ENCODE data around the gene RFC1. TPM values are rescaled to one million over a fixed set of nuclear protein-coding genes. Genes with fewer than 3 reads are reported as not detected.
"Not testable (repeated sequence)": the region's sequence is repeated elsewhere in the genome, so short reads cannot be mapped to it uniquely, and the experiment has no call there.

Gene RFC1
- total RNA-seq, 4 donors from 2014 or later = 19.9 to 35.5 (median 29.6) TPM

DNA sequence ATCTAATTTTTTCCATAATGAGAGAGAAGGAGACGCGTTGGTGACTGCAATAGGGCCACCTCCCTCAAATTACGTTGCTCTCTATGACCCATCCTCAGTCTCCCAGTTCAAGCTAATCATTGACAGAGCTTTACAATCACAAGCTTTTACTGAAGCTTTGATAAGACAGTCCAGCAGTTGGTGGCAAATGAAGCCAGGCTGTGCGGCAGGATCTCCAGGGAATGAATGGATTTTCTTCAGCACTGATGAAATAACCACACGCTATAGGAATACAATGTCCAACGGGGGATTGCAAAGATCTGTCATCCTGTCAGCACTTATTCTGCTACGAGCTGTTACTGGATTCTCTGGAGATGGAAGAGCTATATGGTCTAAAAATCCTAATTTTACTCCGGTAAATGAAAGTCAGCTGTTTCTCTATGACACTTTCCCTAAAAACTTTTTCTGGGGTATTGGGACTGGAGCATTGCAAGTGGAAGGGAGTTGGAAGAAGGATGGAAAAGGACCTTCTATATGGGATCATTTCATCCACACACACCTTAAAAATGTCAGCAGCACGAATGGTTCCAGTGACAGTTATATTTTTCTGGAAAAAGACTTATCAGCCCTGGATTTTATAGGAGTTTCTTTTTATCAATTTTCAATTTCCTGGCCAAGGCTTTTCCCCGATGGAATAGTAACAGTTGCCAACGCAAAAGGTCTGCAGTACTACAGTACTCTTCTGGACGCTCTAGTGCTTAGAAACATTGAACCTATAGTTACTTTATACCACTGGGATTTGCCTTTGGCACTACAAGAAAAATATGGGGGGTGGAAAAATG is 40.8 kb upstream of the RFC1 start, which contains the start of gene KLB:
KLB (plus strand) TSS at position 168 of the 821 bp plus-strand sequence; CDS start at position 188, 20 bp downstream.
- no peak for TF ChIP-seq POLR2A (IDR thresholded peaks at IDR 0.05)
- TF ChIP-seq, protein P1, sequence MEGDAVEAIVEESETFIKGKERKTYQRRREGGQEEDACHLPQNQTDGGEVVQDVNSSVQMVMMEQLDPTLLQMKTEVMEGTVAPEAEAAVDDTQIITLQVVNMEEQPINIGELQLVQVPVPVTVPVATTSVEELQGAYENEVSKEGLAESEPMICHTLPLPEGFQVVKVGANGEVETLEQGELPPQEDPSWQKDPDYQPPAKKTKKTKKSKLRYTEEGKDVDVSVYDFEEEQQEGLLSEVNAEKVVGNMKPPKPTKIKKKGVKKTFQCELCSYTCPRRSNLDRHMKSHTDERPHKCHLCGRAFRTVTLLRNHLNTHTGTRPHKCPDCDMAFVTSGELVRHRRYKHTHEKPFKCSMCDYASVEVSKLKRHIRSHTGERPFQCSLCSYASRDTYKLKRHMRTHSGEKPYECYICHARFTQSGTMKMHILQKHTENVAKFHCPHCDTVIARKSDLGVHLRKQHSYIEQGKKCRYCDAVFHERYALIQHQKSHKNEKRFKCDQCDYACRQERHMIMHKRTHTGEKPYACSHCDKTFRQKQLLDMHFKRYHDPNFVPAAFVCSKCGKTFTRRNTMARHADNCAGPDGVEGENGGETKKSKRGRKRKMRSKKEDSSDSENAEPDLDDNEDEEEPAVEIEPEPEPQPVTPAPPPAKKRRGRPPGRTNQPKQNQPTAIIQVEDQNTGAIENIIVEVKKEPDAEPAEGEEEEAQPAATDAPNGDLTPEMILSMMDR (IDR thresholded peaks at IDR 0.05) = no peak
- no peak for DNase-seq (ENCODE audit: low spot score in 2 of 2)
- no peak within 1 kb of the TSS for H3K4me3 ChIP-seq (ENCODE audit: low read depth, poor library complexity, severe bottlenecking)
- intact Hi-C loops (cut with DNase I; ENCODE audit: low total_unique reads) = no loop called here
- WGBS, 2 donors = 49 to 55% methylated on average over 12 of the region's 12 CpGs

DNA sequence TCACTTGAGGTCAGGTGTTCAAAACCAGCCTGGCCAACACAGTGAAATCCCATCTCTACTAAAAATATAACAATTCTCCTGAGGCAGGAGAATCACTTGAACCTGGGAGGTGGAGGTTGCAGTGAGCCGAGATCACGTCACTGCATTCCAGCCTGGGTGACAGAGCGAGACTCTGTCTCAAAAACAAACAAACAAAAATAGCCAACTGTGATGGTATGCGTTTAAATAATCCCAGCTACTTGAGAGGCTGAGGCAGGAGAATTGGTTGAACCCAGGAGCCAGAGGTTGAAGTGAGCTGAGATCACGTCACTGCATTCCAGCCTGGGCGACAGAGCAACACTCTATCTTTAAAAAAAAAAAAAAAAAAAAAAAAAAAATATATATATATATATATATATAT is 35.5 kb upstream of the RFC1 start:
- H3K4me3 ChIP-seq (ENCODE audit: low read depth, poor library complexity, severe bottlenecking); DNase-seq (ENCODE audit: low spot score in 2 of 2); intact Hi-C loops (cut with DNase I; ENCODE audit: low total_unique reads): not testable (repeated sequence)
- 79 to 86% methylated on average over 6 of the region's 6 CpGs for WGBS, 2 donors

DNA sequence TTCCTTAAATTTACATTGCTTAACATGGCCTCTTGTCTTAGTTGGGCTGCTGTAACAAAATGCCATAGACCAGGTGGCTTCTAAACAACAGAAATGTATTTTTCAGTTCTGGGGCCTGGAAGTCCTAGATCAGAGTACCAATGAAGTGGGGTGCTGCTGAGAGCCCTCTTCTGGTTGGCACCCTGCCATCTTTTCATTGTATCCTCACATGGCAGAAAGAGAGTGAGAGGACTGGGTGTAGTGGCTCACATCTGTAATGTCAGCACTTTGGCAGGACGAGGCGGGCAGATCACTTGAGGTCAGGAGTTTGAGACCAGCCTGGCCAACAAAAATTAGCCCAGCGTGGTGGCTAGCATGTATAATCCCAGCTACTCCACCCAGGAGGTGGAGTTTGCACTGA is 28.5 kb upstream of the RFC1 start:
- no peak for DNase-seq (ENCODE audit: low spot score in 2 of 2)
- TF ChIP-seq, protein P1 (IDR thresholded peaks at IDR 0.05) = no peak
- TF ChIP-seq POLR2A (IDR thresholded peaks at IDR 0.05) = no peak
- H3K4me3 ChIP-seq (ENCODE audit: low read depth, poor library complexity, severe bottlenecking) = no peak overlapping the region
- intact Hi-C loops (cut with DNase I; ENCODE audit: low total_unique reads) = no loop called here
- 68 to 80% methylated on average over 3 of the region's 3 CpGs for WGBS, 2 donors

DNA sequence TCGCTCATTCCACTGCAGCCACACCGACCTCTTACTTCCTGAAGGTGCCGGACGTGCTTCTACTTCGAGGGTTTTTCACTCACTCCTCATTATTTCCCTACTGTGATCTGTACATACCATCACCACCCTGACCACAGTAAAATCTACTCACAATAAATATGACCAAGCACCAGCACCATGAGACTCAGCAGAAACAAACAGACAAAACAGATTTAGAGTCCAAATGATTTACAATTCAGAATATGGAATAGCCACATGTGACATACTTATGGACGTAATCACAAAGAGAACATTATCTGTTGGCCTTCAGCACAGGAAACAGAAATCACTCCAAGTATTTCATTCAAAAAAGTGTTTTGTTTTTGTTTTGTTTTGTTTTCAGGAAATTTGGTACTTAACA is 24.4 kb upstream of the RFC1 start:
- TF ChIP-seq, protein P1 (IDR thresholded peaks at IDR 0.05) = no peak
- no peak for TF ChIP-seq POLR2A (IDR thresholded peaks at IDR 0.05)
- WGBS, 2 donors = 68 to 74% methylated on average over 6 of the region's 6 CpGs

DNA sequence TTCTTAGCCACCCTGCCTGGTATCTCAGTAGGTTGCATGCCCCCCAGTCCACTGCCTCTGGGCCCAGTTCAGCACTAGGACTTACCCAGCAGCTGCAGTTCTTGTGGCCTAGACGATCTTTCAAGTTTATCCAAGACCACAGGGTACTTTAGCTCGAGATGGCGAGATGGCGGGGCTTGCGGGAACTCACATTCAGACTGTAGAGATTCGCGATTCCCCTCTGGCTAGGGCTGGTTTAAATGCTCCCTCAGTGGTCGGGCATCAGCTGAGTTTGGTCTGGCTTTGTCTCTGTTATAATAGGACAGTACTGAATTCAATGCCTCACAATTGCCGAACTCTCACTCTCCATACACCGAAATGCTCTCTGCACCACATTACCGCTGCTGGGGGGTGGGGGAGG is 18.4 kb upstream of the RFC1 start:
- H3K4me3 ChIP-seq (ENCODE audit: low read depth, poor library complexity, severe bottlenecking) = no peak overlapping the region
- intact Hi-C loops (cut with DNase I; ENCODE audit: low total_unique reads) = no loop called here
- 88 to 94% methylated on average over 11 of the region's 11 CpGs for WGBS, 2 donors
- no peak for DNase-seq (ENCODE audit: low spot score in 2 of 2)
- TF ChIP-seq, protein P1 (IDR thresholded peaks at IDR 0.05) = no peak
- TF ChIP-seq POLR2A (IDR thresholded peaks at IDR 0.05) = no peak

More for the DNA sequence above, 24.4 kb upstream of the RFC1 start:
- intact Hi-C loops (cut with DNase I; ENCODE audit: low total_unique reads) = no loop called here
- DNase-seq (ENCODE audit: low spot score in 2 of 2) = no peak
- no peak overlapping the region for H3K4me3 ChIP-seq (ENCODE audit: low read depth, poor library complexity, severe bottlenecking)

DNA sequence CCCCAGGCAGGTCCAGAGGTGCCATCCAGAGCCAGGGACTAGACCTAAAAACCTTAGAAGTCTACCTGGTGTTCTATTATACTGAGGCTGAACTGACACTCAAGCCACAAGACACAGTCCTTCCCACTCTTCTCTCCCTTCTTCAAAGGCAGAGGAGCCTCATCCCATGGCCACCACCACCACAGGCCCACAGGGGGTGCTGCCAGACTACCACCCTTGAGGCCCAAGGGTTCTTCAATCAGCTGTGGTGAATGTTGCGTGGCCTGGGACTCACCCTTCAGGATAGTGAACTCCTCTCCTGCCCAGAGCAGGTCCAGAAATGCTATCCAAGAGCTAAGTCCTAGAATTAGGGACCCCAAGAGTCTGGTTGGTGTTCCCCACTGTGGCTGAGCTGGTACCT is 17.5 kb upstream of the RFC1 start:
- intact Hi-C loops (cut with DNase I; ENCODE audit: low total_unique reads) = no loop called here
- H3K4me3 ChIP-seq (ENCODE audit: low read depth, poor library complexity, severe bottlenecking) = no peak overlapping the region
- 75 to 89% methylated on average over 1 of the region's 1 CpG for WGBS, 2 donors
- DNase-seq (ENCODE audit: low spot score in 2 of 2) = no peak
- TF ChIP-seq POLR2A (IDR thresholded peaks at IDR 0.05) = no peak
- TF ChIP-seq, protein P1 (IDR thresholded peaks at IDR 0.05) = no peak
